AG04450 (cell line): ENCODE measurements around the gene RPTOR. TPM values are rescaled to one million over a fixed set of nuclear protein-coding genes. Genes with fewer than 3 reads are reported as not detected.
"Not testable (repeated sequence)": the region's sequence is repeated elsewhere in the genome, so short reads cannot be mapped to it uniquely, and the experiment has no call there.

Source experiments
- CTCF ChIA-PET: fragments of 300-600, 350-600 bp; formaldehyde crosslinking; extraction: SDS; loops from one replicate; lab custom pipeline; 2022; ENCODE audit warnings: antibody characterized with exemption, inconsistent platforms; lab: Charles Lee
- POLR2A ChIA-PET: fragments of 350-600 bp; formaldehyde crosslinking; extraction: SDS; loops from one replicate; lab custom pipeline; 2021; ENCODE audit warnings: antibody characterized with exemption, inconsistent platforms; lab: Yijun Ruan, JAX
- DNase-seq: peaks from one replicate; pipeline ENCODE4 v3.0.0-alpha.2; 2011; ENCODE audit warnings: low read depth, low spot score
- H3K27ac ChIP-seq: one replicate; pipeline ENCODE4 v1.5.1; 2012; ENCODE audit warnings: low read depth, low read length, control low read depth
- H3K27me3 ChIP-seq: one replicate; pipeline ENCODE4 v1.6.0; 2012; ENCODE audit warnings: low read length; ENCODE audit not compliant: control insufficient read depth, insufficient read depth
- H3K4me3 ChIP-seq: 2 replicates; pipeline ENCODE4 v1.5.1; 2011; ENCODE audit warnings: mild to moderate bottlenecking, low read depth, low read length, control low read depth
- H3K9me3 ChIP-seq: 2 replicates; pipeline ENCODE4 v1.5.1; 2012; ENCODE audit warnings: low read length; ENCODE audit not compliant: control insufficient read depth, insufficient read depth
- CTCF ChIP-seq: IDR thresholded peaks from 2 replicates; pipeline ENCODE4 v1.5.1; 2011; ENCODE audit warnings: low read depth, low read length, control low read depth, inconsistent platforms
- polyA plus RNA-seq: library from polyadenylated mRNA; depleted of rRNA; stranded (reverse); fragments of >200 nt; gene quantifications from 2 replicates; pipeline ENCODE4 v1.2.3, GENCODE V29; 2011

RPTOR gene
- polyA plus RNA-seq, 1 experiment: 6.2 TPM

GRCh38 chr17:80738987-80739730, 194.5 kb downstream of the RPTOR start:
- ChIA-PET CTCF (no interaction called here), POLR2A (no interaction called here)
- H3K27ac ChIP-seq: no peak overlapping the region
- TF ChIP-seq CTCF: no peak
- H3K27me3 ChIP-seq: no peaks in the 10 kb centered on the region
- peaks cover 10% of the 10 kb centered on the region for H3K9me3 ChIP-seq
- no peak overlapping the region for H3K4me3 ChIP-seq
- no peak for DNase-seq

- TF ChIP-seq CTCF: no peak
- no peaks in the 10 kb centered on the region for H3K27me3 ChIP-seq
- H3K4me3 ChIP-seq: no peak overlapping the region
- H3K27ac ChIP-seq: no peak overlapping the region
- peaks cover 10% of the 10 kb centered on the region for H3K9me3 ChIP-seq
- no peak for DNase-seq
- ChIA-PET POLR2A (no interaction called here), CTCF (no interaction called here)
Measured at GRCh38 chr17:80740141-80740540, 195.5 kb downstream of the RPTOR start.

GRCh38 chr17:80742091-80742490, 197.5 kb downstream of the RPTOR start:
- ChIA-PET CTCF (no interaction called here), POLR2A (interaction anchor here (0.6 kb wide), 1 partner anchor 14 kb away, joined by 7 read pairs; no protein-coding TSS in a partner anchor)
- no peak overlapping the region for H3K27ac ChIP-seq

GRCh38 chr17:80742581-80743180, 198.0 kb downstream of the RPTOR start:
- H3K27me3 ChIP-seq: no peaks in the 10 kb centered on the region
- no peak overlapping the region for H3K4me3 ChIP-seq
- H3K9me3 ChIP-seq: peaks cover 10% of the 10 kb centered on the region
- TF ChIP-seq CTCF: no peak
- POLR2A ChIA-PET: interaction anchor here (0.6 kb wide), 1 partner anchor 13 kb away, joined by 7 read pairs; no protein-coding TSS in a partner anchor
- DNase-seq: no peak
- no peak overlapping the region for H3K27ac ChIP-seq
- CTCF ChIA-PET: no interaction called here

More at GRCh38 chr17:80742091-80742490, 197.5 kb downstream of the RPTOR start:
- H3K27me3 ChIP-seq: no peaks in the 10 kb centered on the region
- no peak overlapping the region for H3K4me3 ChIP-seq
- peaks cover 10% of the 10 kb centered on the region for H3K9me3 ChIP-seq
- TF ChIP-seq CTCF: no peak
- DNase-seq: no peak

GRCh38 chr17:80743181-80743771, 198.6 kb downstream of the RPTOR start:
- no peaks in the 10 kb centered on the region for H3K27me3 ChIP-seq
- no peak for TF ChIP-seq CTCF
- peaks cover 10% of the 10 kb centered on the region for H3K9me3 ChIP-seq
- H3K27ac ChIP-seq: no peak overlapping the region
- POLR2A ChIA-PET: no interaction called here
- CTCF ChIA-PET: no interaction called here
- DNase-seq: no peak
- no peak overlapping the region for H3K4me3 ChIP-seq

- DNase-seq, H3K27me3 ChIP-seq, H3K27ac ChIP-seq, CTCF ChIA-PET, H3K4me3 ChIP-seq, POLR2A ChIA-PET, H3K9me3 ChIP-seq: not testable (repeated sequence)
Measured at GRCh38 chr17:80743973-80744372, 199.3 kb downstream of the RPTOR start.

- H3K4me3 ChIP-seq, H3K27me3 ChIP-seq, H3K9me3 ChIP-seq, H3K27ac ChIP-seq, DNase-seq, POLR2A ChIA-PET: not testable (repeated sequence)
- CTCF ChIA-PET: interaction anchor here (0.9 kb wide), 1 partner anchor 169 kb away, joined by 3 read pairs; no protein-coding TSS in a partner anchor
Measured at GRCh38 chr17:80744725-80745124, 200.1 kb downstream of the RPTOR start.
